Loucy (cell line): ENCODE measurements around the gene PARD3B.

Source experiments
- EZH2phosphoT487 ChIP-seq: fragments of 200-600 bp; IDR thresholded peaks from 2 replicates; pipeline ENCODE4 v1.6.1; 2018; ENCODE audit warnings: antibody characterized with exemption, mild to moderate bottlenecking, moderate library complexity, borderline replicate concordance
- TF ChIP-seq, protein P1 (sequence below): fragments of 200-600 bp; sonication (generic); conservative IDR thresholded peaks from 2 replicates; pipeline ENCODE4 v1.5.1; 2014; ENCODE audit warnings: mild to moderate bottlenecking, antibody characterized with exemption, low read length

GRCh38 chr2:205471776-205472175 lies 926.5 kb downstream of the PARD3B start:
- TF ChIP-seq, protein P1, sequence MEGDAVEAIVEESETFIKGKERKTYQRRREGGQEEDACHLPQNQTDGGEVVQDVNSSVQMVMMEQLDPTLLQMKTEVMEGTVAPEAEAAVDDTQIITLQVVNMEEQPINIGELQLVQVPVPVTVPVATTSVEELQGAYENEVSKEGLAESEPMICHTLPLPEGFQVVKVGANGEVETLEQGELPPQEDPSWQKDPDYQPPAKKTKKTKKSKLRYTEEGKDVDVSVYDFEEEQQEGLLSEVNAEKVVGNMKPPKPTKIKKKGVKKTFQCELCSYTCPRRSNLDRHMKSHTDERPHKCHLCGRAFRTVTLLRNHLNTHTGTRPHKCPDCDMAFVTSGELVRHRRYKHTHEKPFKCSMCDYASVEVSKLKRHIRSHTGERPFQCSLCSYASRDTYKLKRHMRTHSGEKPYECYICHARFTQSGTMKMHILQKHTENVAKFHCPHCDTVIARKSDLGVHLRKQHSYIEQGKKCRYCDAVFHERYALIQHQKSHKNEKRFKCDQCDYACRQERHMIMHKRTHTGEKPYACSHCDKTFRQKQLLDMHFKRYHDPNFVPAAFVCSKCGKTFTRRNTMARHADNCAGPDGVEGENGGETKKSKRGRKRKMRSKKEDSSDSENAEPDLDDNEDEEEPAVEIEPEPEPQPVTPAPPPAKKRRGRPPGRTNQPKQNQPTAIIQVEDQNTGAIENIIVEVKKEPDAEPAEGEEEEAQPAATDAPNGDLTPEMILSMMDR, result no peak
- TF ChIP-seq EZH2phosphoT487, result no peak
